ENCODE data around the gene CREB1.
A peak's percentile ranks its signal among the peaks of the same experiment; 100 is the strongest.
"Not testable (repeated sequence)": the region's sequence is repeated elsewhere in the genome, so short reads cannot be mapped to it uniquely, and the experiment has no call there.

Gene CREB1

DNA sequence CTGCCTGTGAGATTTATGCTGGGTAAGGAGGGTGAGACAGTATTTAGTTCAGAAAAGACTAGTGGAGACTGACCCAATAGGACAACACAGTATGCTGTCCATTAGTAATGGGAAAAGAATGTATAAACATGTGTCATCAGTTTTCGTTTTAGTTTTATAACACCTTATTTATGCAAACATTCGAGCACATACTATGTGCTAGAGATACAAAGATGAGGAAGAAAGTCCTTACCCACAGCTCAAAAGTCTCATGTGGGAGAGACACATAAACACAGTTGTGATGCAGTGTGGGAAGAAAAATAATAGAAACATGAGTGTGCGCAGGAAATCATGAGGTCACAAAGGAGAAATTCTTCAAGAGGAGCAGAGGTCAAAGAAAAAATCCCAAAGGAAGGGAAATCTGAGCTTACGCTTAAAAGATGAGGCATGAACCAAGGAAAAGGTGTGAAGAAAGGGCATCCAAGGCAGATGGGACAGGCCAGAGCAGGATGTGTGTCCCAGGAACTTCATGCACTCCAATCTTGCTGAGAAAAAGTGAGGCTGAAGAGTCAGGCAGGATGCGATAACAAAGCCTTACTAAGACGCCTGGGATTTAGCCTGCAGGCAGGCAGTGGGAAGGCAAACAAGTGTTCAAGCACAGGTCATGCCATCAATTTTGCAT, 87.4 kb downstream of the CREB1 start:
- DNase-seq (ENCODE audit: low read depth, low spot score), result peak; percentile 84

DNA sequence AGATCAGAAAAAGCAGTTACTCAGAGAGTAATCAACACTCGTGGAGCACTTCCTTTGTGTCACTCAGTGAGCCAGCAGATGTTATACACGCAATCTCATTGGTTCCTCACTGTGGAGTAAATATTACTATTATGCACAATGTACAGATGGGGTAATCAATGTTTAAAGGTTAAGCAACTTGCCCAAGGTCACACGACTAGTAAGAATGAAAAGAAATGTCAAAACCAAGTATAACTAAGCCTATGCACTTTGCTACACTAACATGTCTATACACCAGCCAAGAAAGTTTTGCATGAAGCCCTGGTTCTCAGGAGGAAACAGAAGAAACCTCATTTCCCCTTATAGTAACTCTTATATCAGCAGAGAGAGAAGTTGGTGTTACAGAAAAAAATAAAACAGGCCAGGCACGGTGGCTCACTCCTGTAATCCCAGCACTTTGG, 90.0 kb downstream of the CREB1 start:
- DNase-seq (ENCODE audit: low read depth, low spot score), result no peak

DNA sequence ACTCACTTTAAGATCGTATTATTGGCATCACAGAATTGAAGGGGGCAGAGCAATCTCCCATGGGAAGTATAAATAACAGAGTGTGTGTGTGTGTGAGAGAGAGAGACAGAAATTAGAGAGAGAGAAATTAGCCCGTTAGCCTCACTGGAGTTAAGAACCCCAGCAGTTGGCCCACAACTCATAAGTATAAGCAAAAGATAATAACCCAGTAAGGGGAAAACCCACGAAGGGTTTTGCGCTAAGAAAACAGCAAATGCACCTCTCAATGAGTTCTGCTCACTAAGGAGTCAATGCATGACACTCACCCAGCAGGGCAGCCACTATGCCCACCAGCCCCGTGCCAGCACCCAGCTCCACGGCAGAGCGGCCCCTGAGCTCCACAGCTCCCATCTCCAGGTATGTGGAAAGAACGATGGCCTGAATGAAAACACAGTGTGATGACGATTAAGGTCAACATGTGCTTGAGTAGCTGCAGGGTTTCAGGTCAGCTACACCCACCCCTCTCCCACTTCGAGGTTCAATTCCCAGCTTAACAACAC, 91.8 kb downstream of the CREB1 start:
- no peak for DNase-seq (ENCODE audit: low read depth, low spot score)

DNA sequence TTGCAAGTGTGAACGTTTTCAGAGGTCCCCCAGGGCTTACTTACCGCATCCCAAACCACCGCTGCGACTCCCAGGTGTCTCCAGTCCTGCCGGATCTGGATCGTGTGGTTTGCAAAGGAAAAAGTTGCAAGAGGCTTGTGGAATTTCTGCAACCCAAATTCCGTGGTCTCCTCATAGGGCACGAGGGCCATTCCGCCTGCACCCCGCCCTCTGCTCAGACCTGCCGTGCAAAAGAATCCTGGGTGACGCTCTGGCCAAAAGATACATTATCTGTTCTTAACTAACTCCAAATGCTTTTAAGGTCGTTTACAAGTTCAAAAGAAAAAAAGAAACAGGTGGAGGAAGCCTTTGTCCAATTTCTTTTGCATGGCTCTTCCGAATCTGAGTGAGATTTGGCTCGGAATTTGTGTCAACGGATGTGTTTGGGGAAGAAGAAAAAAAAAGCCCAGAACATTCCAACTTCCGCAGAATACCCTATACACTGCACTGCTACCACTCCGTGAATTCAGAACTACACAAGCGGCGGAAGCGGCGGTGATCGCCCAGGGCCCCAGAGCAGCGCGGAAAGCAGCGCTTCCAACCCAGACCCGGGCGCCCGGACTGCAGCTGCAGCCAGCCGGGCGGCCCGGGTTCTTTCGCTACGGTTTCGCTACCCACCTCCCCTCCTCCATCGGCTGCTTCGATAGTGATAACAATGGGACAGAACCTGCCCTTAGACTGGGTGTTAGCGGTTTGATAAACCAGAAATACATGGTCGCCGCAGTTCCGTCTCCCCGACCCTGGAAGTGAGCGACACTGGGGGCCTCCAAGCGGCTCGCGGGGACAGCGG, 94.6 kb downstream of the CREB1 start:
- no peak for DNase-seq (ENCODE audit: low read depth, low spot score)

DNA sequence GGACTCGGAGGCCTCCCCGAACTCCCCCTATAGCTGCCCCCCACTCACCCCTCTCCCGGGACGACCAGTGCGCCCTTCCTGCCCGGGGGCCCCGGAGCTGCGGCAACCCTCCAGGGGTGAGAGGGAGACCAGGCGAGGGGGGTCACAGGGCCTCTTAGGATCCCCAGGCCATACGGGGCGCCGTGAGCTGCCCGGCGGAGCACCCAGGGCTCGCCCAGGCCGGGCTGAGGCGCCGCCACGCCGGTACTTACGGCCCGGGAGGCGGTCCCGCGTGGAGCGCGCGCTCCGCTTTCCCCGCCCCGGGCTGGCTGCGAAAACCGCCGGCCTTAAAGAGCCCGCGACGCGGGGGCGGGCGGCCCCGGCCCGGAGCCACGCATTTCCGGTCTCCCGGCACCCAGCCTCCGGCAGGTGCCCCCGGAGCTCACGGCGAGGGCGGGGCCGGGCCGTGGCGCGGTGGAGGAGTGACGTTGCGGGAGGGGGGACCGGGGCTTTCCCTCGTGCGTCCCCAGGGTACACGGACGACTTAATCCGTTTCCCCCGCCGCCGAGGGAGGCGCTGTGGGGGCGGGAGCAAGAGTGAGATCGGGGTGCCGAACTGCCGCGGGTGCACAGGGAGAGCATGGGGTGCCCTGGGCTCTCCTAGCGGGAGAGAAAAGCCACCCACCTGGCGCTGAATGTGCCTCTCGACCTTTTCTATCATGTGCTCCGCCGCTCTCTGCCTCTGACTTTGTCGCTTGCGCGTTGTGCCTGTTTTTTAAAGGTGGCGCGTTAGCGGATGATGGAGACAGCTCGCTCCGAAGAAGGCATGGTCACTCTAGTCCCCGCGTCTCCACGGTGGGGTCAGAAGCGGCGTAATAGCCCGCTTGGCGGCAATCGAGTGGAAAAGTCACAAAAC, 95.5 kb downstream of the CREB1 start, which contains the start of gene METTL21A:
Gene METTL21A (minus strand): TSS at position 381 of the 894 bp plus-strand sequence. CDS start 1,019 bp downstream, outside the sequence.
- no peak for DNase-seq (ENCODE audit: low read depth, low spot score)

DNA sequence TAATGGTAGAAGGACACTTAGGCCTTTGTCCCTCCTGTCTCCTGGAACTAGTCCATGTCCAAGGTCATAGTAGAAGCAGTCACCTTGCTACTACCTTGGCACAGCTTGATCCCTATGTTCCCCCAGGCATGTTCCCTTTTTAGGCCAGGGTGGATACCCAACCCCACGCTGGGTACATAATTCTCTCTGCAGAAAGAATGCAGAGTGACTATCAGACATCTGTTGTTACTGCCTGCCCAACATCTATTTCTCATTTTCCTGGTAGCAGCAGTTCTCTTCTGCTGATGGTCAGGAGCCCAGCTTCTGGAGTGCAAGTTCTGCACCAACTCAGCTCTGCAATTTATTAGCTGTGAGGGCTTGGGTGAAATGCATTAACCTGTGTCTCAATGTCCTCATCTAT, 99.8 kb downstream of the CREB1 start:
- DNase-seq (ENCODE audit: low read depth, low spot score), result no peak

DNA sequence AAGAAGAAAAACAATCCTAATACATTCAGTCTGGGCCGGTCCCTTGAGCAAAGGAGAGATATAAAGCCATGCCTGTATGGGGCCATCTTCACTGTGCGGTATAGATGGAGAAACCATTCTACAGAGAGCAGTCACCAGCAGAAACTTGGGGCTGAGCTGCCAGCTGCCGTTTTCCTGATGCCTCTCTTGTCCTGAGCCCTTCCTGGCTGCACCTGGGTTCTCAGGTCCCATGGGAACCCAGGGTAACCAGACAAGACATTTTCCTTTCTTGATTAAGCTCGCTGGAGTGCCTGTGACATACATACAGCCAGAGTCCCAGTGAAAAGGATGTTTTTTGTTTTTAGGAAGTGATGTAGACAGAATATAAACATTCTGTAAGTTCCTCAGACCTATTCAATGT, 100.7 kb downstream of the CREB1 start:
- DNase-seq (ENCODE audit: low read depth, low spot score), result no peak

DNA sequence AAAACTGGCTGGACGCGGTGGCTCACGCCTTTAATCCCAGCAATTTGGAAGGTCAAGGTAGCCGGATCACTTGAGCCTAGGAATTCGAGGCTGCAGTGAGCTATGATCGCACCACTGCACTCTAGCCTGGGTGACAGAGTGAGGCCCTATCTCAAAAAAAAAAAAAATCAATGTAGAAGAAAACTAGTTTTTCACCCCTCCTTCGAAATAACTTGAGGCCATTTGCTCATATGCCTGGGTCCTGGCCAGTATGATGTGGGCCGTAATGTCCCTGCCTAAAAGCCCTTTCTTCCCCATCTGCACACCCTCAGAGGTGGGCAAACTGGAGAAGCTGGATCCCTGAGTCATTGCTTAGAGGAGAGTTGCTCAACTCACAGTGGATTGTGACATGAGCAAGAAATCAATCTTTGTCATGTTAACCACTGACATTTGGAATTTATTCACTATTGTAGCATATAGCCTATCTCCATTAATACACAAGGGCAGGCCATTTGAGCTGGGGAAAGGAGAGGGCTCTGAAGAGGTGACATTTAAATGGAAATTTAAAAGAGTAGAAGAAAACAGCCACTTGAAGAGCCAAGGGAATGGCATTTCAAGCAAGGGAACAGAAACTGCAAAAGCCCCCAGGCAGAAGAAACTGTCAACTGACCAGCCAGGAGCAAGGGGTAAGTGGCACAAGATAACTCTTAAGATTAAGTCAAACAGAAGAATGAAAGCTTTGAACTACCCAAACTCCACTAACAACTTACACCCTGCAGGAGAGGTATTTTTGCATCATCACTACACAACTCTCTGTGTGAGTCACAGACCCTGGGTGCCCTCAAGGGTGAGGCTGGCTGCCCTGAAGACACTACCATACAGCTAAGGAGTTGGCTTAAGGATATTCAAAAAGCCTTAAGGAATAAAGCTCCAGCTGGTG, 103.1 kb downstream of the CREB1 start:
- DNase-seq (ENCODE audit: low read depth, low spot score), result no peak

DNA sequence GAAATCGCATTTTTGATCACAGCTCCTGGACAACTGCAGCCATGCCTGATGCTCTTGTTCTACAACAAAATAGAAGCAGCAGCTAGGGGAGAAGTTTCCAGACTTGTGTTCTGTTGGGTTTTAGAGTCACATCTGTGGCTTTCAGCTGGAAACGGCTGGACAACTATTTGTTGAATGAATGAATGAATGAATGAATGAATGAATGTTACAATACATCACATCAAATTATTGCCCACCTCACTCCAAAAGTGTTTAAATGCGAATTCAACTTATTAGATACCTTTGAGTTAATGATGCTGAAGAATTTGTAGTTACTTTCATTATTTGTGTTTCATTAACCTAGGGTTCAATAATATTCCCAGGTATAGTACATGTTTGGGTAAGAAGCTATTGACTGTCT, 103.9 kb downstream of the CREB1 start:
- no peak for DNase-seq (ENCODE audit: low read depth, low spot score)

DNA sequence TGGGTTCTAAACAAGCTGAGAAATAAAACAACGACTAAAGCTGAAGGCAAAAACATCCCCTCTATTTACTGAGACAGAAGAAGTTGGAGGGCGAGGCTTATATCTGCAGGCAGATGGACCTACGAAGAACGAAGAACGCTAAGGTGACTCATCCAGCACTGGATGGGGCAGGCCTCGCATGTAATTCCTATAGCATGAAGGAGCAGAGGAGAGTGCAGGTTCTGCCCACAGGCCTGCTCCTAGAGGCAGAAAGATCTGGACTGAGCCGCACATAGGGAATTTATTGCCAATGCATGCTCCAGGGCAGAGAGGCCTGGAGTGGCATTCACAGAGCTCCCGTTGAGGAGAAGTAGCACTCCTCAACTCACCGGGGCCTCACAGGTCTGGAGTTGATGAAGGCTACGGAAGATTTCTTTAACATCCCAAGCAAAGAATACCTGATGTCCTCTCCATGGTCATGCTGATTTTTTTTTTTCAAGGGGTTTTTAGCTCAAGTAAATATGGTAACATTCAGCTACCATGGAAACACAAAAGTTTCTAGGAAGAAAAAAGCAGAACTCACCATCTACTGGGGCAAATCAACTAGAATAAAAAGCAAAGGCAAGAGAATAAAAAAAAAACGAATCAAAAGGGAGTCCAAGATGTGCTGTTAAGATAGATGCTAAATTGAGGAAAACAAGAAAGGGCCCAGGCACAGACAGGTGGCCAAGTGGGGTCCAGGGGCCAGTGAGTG, 105.9 kb downstream of the CREB1 start:
- DNase-seq (ENCODE audit: low read depth, low spot score), result no peak

DNA sequence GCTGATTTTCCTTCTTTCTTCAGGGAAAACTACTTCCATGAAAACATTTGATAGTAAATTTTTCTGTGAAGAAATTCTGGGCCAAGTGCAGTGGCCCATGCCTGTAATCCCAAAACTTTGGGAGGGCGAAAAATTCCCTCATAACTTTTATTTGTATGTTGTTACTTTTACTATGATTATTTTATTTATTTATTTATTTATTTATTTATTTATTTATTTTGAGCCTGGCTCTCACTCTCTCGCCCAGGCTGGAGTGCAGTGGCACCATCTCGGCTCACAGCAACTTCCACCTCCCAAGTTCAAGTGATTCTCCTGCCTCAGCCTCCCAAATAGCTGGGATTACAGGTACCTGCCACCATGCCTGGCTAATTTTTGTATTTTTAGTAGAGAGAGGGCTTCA, 109.5 kb downstream of the CREB1 start:
- DNase-seq (ENCODE audit: low read depth, low spot score), result not testable (repeated sequence)

DNA sequence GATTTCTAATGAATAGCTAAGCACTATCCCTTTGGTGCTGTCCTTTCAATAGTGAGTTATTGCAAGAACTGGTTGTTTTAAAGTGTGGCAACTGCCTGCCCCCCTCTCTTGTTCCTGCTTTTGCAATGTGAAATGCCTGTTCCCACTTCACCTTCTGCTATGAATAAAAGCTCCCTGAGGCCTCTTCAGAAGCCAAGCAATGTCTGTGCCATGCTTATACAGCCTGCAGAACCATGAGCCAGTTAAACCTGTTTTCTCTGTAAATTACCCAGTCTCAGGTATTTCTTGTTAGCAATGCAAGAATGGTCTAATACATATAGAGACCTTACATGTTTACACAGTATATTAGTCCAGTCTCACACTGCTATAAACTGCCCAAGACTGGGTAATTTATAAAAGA, 110.4 kb downstream of the CREB1 start:
- no peak for DNase-seq (ENCODE audit: low read depth, low spot score)

DNA sequence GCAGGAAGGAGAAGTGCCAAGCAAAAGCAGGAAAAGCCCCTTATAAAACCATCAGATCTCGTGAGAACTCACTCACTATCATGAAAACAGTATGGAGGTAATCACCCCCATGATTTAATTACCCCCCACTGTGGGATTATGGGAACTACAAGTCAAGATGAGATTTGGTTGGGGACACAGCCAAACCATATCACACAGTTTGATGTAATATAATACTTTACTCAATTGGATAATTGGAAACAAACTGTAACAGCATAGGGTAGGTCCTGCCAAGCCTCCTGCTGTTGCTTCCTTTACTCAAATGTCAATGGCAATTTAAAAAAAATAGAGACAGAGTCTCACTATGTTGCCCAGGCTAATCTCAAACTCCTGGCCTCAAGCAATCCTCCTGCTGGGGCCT, 110.9 kb downstream of the CREB1 start:
- no peak for DNase-seq (ENCODE audit: low read depth, low spot score)

DNA sequence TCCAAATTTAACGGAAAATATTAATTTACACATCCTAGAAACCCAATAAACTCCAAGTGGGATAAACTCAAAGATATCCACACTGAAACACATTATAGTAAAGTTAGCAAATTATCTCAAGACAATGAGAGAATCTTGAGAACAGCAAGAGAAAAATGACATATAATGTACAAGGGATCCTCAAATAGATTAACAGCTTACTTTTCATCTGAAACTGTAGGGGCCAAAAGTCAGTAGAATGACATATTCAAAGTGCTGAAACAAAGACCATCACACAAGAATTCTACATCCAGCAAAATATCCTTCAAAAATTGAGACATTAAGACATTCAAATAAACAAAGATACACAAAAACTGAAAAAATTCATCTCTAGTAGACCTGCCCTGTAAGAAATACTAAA, 114.1 kb downstream of the CREB1 start:
- DNase-seq (ENCODE audit: low read depth, low spot score), result no peak

DNA sequence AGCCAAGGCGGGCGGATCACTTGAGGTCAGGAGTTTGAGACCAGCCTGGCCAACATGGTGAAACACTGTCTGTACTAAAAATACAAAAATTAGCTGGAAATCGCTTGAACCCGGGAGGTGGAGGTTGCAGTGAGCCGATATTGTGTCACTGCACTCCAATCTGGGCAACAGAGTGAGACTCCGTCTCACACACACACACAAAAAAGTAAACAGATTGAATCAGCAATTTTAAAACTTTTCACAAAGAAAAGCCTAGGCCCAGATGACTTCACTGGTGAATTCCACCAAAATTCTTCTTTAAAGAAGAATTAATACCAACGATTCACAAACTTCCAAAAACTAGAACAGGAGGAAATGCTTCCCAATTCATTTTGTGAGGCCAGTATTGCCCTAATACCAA, 116.8 kb downstream of the CREB1 start:
- not testable (repeated sequence) for DNase-seq (ENCODE audit: low read depth, low spot score)

Data from brain pericyte (primary cell).